ENCODE results near the gene NGRN. TPM values are rescaled to one million over a fixed set of nuclear protein-coding genes. Genes with fewer than 3 reads are reported as not detected.
"Not testable (repeated sequence)": the region's sequence is repeated elsewhere in the genome, so short reads cannot be mapped to it uniquely, and the experiment has no call there.

NGRN gene
- total RNA-seq, 1 experiment from 2014 or later = 70.5 TPM

- no TSS peak for BruUV-seq (replicated peaks)
- DNase-seq (ENCODE audit: unreplicated experiment) = peak; percentile 68
- Mint-ChIP-seq H3K27ac (ENCODE audit: low read depth, unreplicated experiment) (no peak overlapping the region), H3K9me3 (ENCODE audit: unreplicated experiment) (no peaks in the 10 kb centered on the region), H3K4me3 (ENCODE audit: unreplicated experiment) (no peak overlapping the region), H3K27me3 (ENCODE audit: insufficient read depth, unreplicated experiment) (no peaks in the 10 kb centered on the region), H3K4me1 (ENCODE audit: insufficient read depth, unreplicated experiment) (peaks cover 8% of the 10 kb centered on the region), H3K36me3 (ENCODE audit: insufficient read depth, unreplicated experiment) (no peaks in the 10 kb centered on the region)
- ChIA-PET CTCF (interaction anchor here (0.5 to 2.3 kb wide), 31 partner anchors 7 to 954 kb away, joined by 3 to 10 read pairs (median 4); partner anchors contain the start of gene IQGAP1), POLR2A (interaction anchor here (0.6 kb wide), 1 partner anchor 11 kb away, joined by 3 read pairs; no protein-coding TSS in a partner anchor)
- intact Hi-C loops (cut with micrococcal nuclease) = no loop called here
- peak; percentile 85 for TF ChIP-seq CTCF (IDR thresholded peaks at IDR 0.05; ENCODE audit: unreplicated experiment)
Observed at GRCh38 chr15:90300988-90301706, 35.7 kb downstream of the NGRN start.

GRCh38 chr15:90301707-90302300 lies 36.3 kb downstream of the NGRN start:
- DNase-seq (ENCODE audit: unreplicated experiment) = no peak
- no peaks in the 10 kb centered on the region for H3K9me3 Mint-ChIP-seq (ENCODE audit: unreplicated experiment)
- no peak overlapping the region for H3K27ac Mint-ChIP-seq (ENCODE audit: low read depth, unreplicated experiment)
- peaks cover 5% of the 10 kb centered on the region for H3K4me1 Mint-ChIP-seq (ENCODE audit: insufficient read depth, unreplicated experiment)
- CTCF ChIA-PET = interaction anchor here (0.5 to 2.3 kb wide), 26 partner anchors 8 to 375 kb away, joined by 3 to 10 read pairs (median 5); no protein-coding TSS in a partner anchor
- no peaks in the 10 kb centered on the region for H3K27me3 Mint-ChIP-seq (ENCODE audit: insufficient read depth, unreplicated experiment)
- no peak for TF ChIP-seq CTCF (IDR thresholded peaks at IDR 0.05; ENCODE audit: unreplicated experiment)
- POLR2A ChIA-PET = interaction anchor here (0.6 to 0.7 kb wide), 2 partner anchors 10 kb away, joined by 3 read pairs; no protein-coding TSS in a partner anchor
- intact Hi-C loops (cut with micrococcal nuclease) = no loop called here
- H3K36me3 Mint-ChIP-seq (ENCODE audit: insufficient read depth, unreplicated experiment) = no peaks in the 10 kb centered on the region
- H3K4me3 Mint-ChIP-seq (ENCODE audit: unreplicated experiment) = no peak overlapping the region
- BruUV-seq (replicated peaks) = no TSS peak

DNA sequence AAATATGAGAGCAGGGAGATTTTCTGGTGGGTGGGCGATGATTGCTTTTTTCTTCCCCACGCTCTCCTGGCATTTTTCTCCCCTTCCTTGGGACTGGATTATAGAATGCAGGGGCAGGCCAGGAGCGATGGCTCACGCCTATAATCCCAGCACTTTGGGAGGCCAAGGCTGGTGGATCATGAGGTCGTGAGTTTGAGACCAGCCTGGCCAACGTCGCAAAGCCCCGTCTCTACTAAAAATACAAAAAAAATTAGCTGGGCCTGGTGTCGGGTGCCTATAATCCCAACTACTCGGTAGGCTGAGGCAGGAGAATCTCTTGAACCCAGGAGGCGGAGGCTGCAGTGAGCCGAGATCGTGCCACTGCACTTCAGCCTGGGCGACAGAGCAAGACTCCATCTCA lies 39.9 kb downstream of the NGRN start:
- intact Hi-C loops (cut with micrococcal nuclease); BruUV-seq (replicated peaks); H3K9me3 Mint-ChIP-seq (ENCODE audit: unreplicated experiment); H3K36me3 Mint-ChIP-seq (ENCODE audit: insufficient read depth, unreplicated experiment); H3K27ac Mint-ChIP-seq (ENCODE audit: low read depth, unreplicated experiment); H3K27me3 Mint-ChIP-seq (ENCODE audit: insufficient read depth, unreplicated experiment); H3K4me1 Mint-ChIP-seq (ENCODE audit: insufficient read depth, unreplicated experiment); H3K4me3 Mint-ChIP-seq (ENCODE audit: unreplicated experiment); DNase-seq (ENCODE audit: unreplicated experiment): not testable (repeated sequence)
- CTCF ChIA-PET = interaction anchor here (0.6 to 5.8 kb wide), 5 partner anchors 11 to 205 kb away, joined by 3 to 38 read pairs (median 4); no protein-coding TSS in a partner anchor
- POLR2A ChIA-PET = interaction anchor here (1.1 kb wide), 1 partner anchor 15 kb away, joined by 5 read pairs; no protein-coding TSS in a partner anchor

DNA sequence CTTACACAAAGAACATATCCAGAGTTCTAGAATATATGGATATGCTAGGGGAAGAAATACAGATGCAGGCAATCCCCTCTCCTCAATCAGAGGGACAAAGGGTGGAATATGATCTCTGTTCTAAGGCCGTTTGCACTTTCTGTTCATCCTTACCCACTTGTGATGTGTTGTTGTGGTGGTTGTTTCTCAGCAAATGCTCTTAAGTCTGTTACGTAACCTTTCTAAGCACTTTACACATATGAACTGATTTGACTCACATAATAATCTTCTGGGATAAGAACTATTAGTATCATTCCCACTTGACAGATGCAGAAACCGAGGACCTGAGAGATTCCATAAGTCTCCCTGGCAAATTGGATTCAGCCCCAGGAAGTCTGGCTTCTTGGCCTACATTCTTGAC lies 40.5 kb downstream of the NGRN start:
- intact Hi-C loops (cut with micrococcal nuclease) = no loop called here
- no peak for TF ChIP-seq CTCF (IDR thresholded peaks at IDR 0.05; ENCODE audit: unreplicated experiment)
- H3K27me3 Mint-ChIP-seq (ENCODE audit: insufficient read depth, unreplicated experiment) = no peaks in the 10 kb centered on the region
- no peaks in the 10 kb centered on the region for H3K9me3 Mint-ChIP-seq (ENCODE audit: unreplicated experiment)
- POLR2A ChIA-PET = interaction anchor here (0.6 to 1.1 kb wide), 3 partner anchors 14 to 597 kb away, joined by 3 to 5 read pairs (median 3); partner anchors contain the start of gene MAN2A2
- no peaks in the 10 kb centered on the region for H3K36me3 Mint-ChIP-seq (ENCODE audit: insufficient read depth, unreplicated experiment)
- peaks cover 5% of the 10 kb centered on the region for H3K4me1 Mint-ChIP-seq (ENCODE audit: insufficient read depth, unreplicated experiment)
- no TSS peak for BruUV-seq (replicated peaks)
- CTCF ChIA-PET = interaction anchor here (0.5 to 5.8 kb wide), 6 partner anchors 10 to 163 kb away, joined by 3 to 38 read pairs (median 4); no protein-coding TSS in a partner anchor
- H3K4me3 Mint-ChIP-seq (ENCODE audit: unreplicated experiment) = no peak overlapping the region
- H3K27ac Mint-ChIP-seq (ENCODE audit: low read depth, unreplicated experiment) = no peak overlapping the region
- no peak for DNase-seq (ENCODE audit: unreplicated experiment)

All from MCF 10A (cell line).